OCI-LY7 (cell line): ENCODE measurements around the gene LRRC37A3.
"Not testable (repeated sequence)": the region's sequence is repeated elsewhere in the genome, so short reads cannot be mapped to it uniquely, and the experiment has no call there.

Source experiments
- EZH2phosphoT487 ChIP-seq: fragments of 200-600 bp; sonication (generic); IDR thresholded peaks from 2 replicates; pipeline ENCODE4 v1.6.1; 2018; ENCODE audit warnings: low read depth, borderline replicate concordance, mild to moderate bottlenecking, mixed run types, antibody characterized with exemption, low read length, moderate library complexity, mixed read lengths
- TF ChIP-seq, protein P1 (sequence below): fragments of 200-600 bp; sonication (generic); conservative IDR thresholded peaks from 2 replicates; pipeline ENCODE4 v1.5.1; 2014; ENCODE audit warnings: mild to moderate bottlenecking, antibody characterized with exemption, low read length, moderate library complexity, mixed read lengths

DNA sequence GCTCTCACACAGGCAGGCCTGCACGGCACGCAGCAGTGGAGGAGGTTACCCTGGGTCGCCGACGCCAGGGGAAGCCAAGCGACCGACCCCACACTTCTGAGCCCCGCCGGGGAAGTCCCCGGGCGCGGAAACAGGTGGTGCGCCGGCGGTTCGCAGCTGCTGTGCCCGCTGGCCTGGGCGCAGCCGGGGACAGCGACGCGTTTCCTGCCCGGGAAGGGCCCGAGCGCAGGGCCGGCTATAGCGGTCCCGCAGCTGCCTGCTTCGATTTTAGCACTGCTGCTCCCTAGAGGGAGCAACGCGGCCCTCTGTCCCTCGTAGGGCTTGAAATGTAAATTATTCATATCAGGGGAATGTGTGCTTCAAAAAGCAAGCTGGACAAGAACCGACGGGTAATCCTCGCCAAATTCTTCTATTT, 46.6 kb upstream of the LRRC37A3 start:
- TF ChIP-seq EZH2phosphoT487, result not testable (repeated sequence)
- TF ChIP-seq, protein P1, sequence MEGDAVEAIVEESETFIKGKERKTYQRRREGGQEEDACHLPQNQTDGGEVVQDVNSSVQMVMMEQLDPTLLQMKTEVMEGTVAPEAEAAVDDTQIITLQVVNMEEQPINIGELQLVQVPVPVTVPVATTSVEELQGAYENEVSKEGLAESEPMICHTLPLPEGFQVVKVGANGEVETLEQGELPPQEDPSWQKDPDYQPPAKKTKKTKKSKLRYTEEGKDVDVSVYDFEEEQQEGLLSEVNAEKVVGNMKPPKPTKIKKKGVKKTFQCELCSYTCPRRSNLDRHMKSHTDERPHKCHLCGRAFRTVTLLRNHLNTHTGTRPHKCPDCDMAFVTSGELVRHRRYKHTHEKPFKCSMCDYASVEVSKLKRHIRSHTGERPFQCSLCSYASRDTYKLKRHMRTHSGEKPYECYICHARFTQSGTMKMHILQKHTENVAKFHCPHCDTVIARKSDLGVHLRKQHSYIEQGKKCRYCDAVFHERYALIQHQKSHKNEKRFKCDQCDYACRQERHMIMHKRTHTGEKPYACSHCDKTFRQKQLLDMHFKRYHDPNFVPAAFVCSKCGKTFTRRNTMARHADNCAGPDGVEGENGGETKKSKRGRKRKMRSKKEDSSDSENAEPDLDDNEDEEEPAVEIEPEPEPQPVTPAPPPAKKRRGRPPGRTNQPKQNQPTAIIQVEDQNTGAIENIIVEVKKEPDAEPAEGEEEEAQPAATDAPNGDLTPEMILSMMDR, result peak; percentile 60
